CD4-positive, alpha-beta T cell treated with Interleukin-6 at 100 ng/mL for 8 hours (primary cell): ENCODE measurements around the gene ATAD5.
"Not testable (repeated sequence)": the region's sequence is repeated elsewhere in the genome, so short reads cannot be mapped to it uniquely, and the experiment has no call there.

ENCODE experiments used
- DNase-seq: peaks from one replicate; pipeline ENCODE4 v3.0.0-alpha.2; 2020; ENCODE audit warnings: mixed read lengths, low spot score

The ATAD5 gene

GRCh38 chr17:30910151-30910550, 78.4 kb downstream of the ATAD5 start:
- DNase-seq = not testable (repeated sequence)

GRCh38 chr17:30913955-30914354, 82.2 kb downstream of the ATAD5 start:
- DNase-seq = no peak

GRCh38 chr17:30915833-30916611, 84.3 kb downstream of the ATAD5 start:
- DNase-seq = no peak

GRCh38 chr17:30917050-30917449, 85.3 kb downstream of the ATAD5 start:
- DNase-seq = no peak

GRCh38 chr17:30920282-30920681, 88.5 kb downstream of the ATAD5 start:
- no peak for DNase-seq

GRCh38 chr17:30920683-30921543, 89.1 kb downstream of the ATAD5 start:
- no peak for DNase-seq

- no peak for DNase-seq
Observed at GRCh38 chr17:30921544-30922196, 89.9 kb downstream of the ATAD5 start, which contains the start of gene ADAP2. TSS of gene ADAP2 (plus strand) at chr17:30921945. CDS start at chr17:30922015, 70 bp downstream.

GRCh38 chr17:30922235-30923030, 90.7 kb downstream of the ATAD5 start:
- DNase-seq = no peak

GRCh38 chr17:30924341-30924740, 92.6 kb downstream of the ATAD5 start:
- DNase-seq = no peak

GRCh38 chr17:30926516-30926915, 94.8 kb downstream of the ATAD5 start:
- DNase-seq = no peak

GRCh38 chr17:30927756-30928155, 96.0 kb downstream of the ATAD5 start:
- DNase-seq = no peak

- no peak for DNase-seq
Observed at GRCh38 chr17:30928584-30928983, 96.8 kb downstream of the ATAD5 start.

- DNase-seq = no peak
Observed at GRCh38 chr17:30929081-30929633, 97.4 kb downstream of the ATAD5 start.

GRCh38 chr17:30929861-30930260, 98.1 kb downstream of the ATAD5 start:
- not testable (repeated sequence) for DNase-seq

GRCh38 chr17:30930495-30930894, 98.7 kb downstream of the ATAD5 start:
- no peak for DNase-seq

- not testable (repeated sequence) for DNase-seq
Observed at GRCh38 chr17:30931582-30931981, 99.8 kb downstream of the ATAD5 start.

GRCh38 chr17:30933966-30934365, 102.2 kb downstream of the ATAD5 start:
- DNase-seq = no peak

GRCh38 chr17:30939051-30939689, 107.4 kb downstream of the ATAD5 start:
- DNase-seq = no peak

GRCh38 chr17:30942308-30943079, 110.7 kb downstream of the ATAD5 start:
- no peak for DNase-seq
